Gastroesophageal sphincter (tissue), 4 donors: ENCODE measurements around the gene PPP1R37. TPM values are rescaled to one million over a fixed set of nuclear protein-coding genes. Genes with fewer than 3 reads are reported as not detected.

Source experiments
- ATAC-seq: fragments of 150-250 bp; one replicate; pipeline ENCODE4 v1.9.1; 2016; ENCODE audit warnings: mild to moderate bottlenecking, moderate library complexity
- H3K27ac ChIP-seq, 4 donors: fragments of 200-600 bp; sonication (generic) in 3 of 4; 1 replicate in 3 of 4; 2 replicates in 1 of 4; pipeline ENCODE4 v1.5.1; 2016 to 2019
- H3K27me3 ChIP-seq: fragments of 200-600 bp; sonication (generic); one replicate; pipeline ENCODE4 v1.5.1; 2019
- H3K36me3 ChIP-seq, 2 donors: fragments of 200-600 bp; sonication (generic); one replicate each; pipeline ENCODE4 v1.5.1; 2019; ENCODE audit warnings: control low read depth in 1 of 2
- H3K4me1 ChIP-seq, 3 donors: fragments of 200-600 bp; sonication (generic); 1 replicate in 2 of 3; 2 replicates in 1 of 3; pipeline ENCODE4 v1.5.1; 2016 to 2019; ENCODE audit warnings: control low read depth in 2 of 3
- H3K4me3 ChIP-seq, 2 donors: fragments of 200-600 bp; sonication (generic); one replicate each; pipeline ENCODE4 v1.5.1; 2019; ENCODE audit warnings: mild to moderate bottlenecking in 1 of 2, moderate library complexity in 1 of 2
- H3K9me3 ChIP-seq, 3 donors: fragments of 200-600 bp; sonication (generic); one replicate each; pipeline ENCODE4 v1.5.1; 2017 to 2019; ENCODE audit warnings: control low read depth in 2 of 3
- CTCF ChIP-seq, 4 experiments: fragments of 200-600 bp in 2 of 4; fragments of 450-650 bp in 2 of 4; sonication (generic) in 1 of 4; IDR thresholded peaks; one replicate each; pipeline ENCODE4 v1.5.1; 2017 to 2019; ENCODE audit warnings: antibody characterized with exemption in 4 of 4, mild to moderate bottlenecking in 2 of 4, moderate library complexity in 2 of 4
- EP300 ChIP-seq: sonication (generic); formaldehyde crosslinking; IDR thresholded peaks from one replicate; pipeline ENCODE4 v1.6.1; 2017; ENCODE audit warnings: antibody characterized with exemption, mild to moderate bottlenecking
- POLR2A ChIP-seq, 2 donors: fragments of 450-650 bp; IDR thresholded peaks; one replicate each; pipeline ENCODE4 v1.6.1; 2017; ENCODE audit warnings: antibody characterized with exemption in 2 of 2, mild to moderate bottlenecking in 2 of 2, moderate library complexity in 1 of 2
- POLR2AphosphoS5 ChIP-seq: sonication (generic); formaldehyde crosslinking; IDR thresholded peaks from one replicate; pipeline ENCODE4 v1.6.1; 2017; ENCODE audit warnings: antibody characterized with exemption
- WGBS, 2 donors: methylation state at CpG; one replicate each; pipeline ENCODE4 v1.1.5; 2018; ENCODE audit warnings: low coverage in 1 of 2; 5-methylcytosine and 5-hydroxymethylcytosine counted together
- total RNA-seq, 4 donors: library from RNA; depleted of rRNA; stranded (reverse); fragments of >200 nt; gene quantifications; one replicate each; pipeline ENCODE4 v1.1.0, GENCODE V29; 2016

The PPP1R37 gene
- total RNA-seq, 4 donors from 2014 or later, result 22.6 to 51.4 (median 24.6) TPM

GRCh38 chr19:45057444-45057843, 35.5 kb upstream of the PPP1R37 start:
- H3K4me1 ChIP-seq, result peaks cover 0 to 5% (median 0%) of the 10 kb centered on the region in 3 donors
- H3K9me3 ChIP-seq, result no peaks in the 10 kb centered on the region
- TF ChIP-seq CTCF (IDR thresholded peaks at IDR 0.05) (no peak), POLR2AphosphoS5 (no peak), POLR2A (IDR thresholded peaks at IDR 0.05) (no peak), EP300 (no peak)
- no peak overlapping the region for H3K27ac ChIP-seq
- H3K36me3 ChIP-seq, result peaks cover 0 to 100% of the 10 kb centered on the region in 2 donors
- H3K4me3 ChIP-seq, result no peak overlapping the region
- 85 to 100% methylated on average over 1 to 8 of the region's 9 CpGs for WGBS, 2 donors
- H3K27me3 ChIP-seq, result no peaks in the 10 kb centered on the region
- no peak for ATAC-seq

GRCh38 chr19:45058622-45059159, 34.3 kb upstream of the PPP1R37 start:
- no peak overlapping the region for H3K4me3 ChIP-seq
- TF ChIP-seq EP300 (no peak), POLR2AphosphoS5 (no peak), CTCF (IDR thresholded peaks at IDR 0.05) (no peak), POLR2A (IDR thresholded peaks at IDR 0.05) (no peak)
- H3K36me3 ChIP-seq, result peaks cover 0 to 99% of the 10 kb centered on the region in 2 donors
- peaks cover 0 to 5% (median 0%) of the 10 kb centered on the region in 3 donors for H3K4me1 ChIP-seq
- H3K27ac ChIP-seq, result no peak overlapping the region
- 71 to 74% methylated on average over 14 of the region's 14 CpGs for WGBS, 2 donors
- no peak for ATAC-seq
- H3K9me3 ChIP-seq, result no peaks in the 10 kb centered on the region
- H3K27me3 ChIP-seq, result no peaks in the 10 kb centered on the region

- peaks cover 0 to 99% of the 10 kb centered on the region in 2 donors for H3K36me3 ChIP-seq
- H3K9me3 ChIP-seq, result no peaks in the 10 kb centered on the region
- H3K27me3 ChIP-seq, result no peaks in the 10 kb centered on the region
- H3K4me3 ChIP-seq, result no peak overlapping the region
- ATAC-seq, result peak; percentile 48
- no peak overlapping the region for H3K27ac ChIP-seq
- H3K4me1 ChIP-seq, result peaks cover 0 to 5% (median 0%) of the 10 kb centered on the region in 3 donors
- TF ChIP-seq POLR2AphosphoS5 (no peak), CTCF (IDR thresholded peaks at IDR 0.05) (peak in 3 of 4 experiments; percentile 68 to 81 (median 73)), POLR2A (IDR thresholded peaks at IDR 0.05) (no peak)
- 55 to 85% methylated on average over 3 to 5 of the region's 16 CpGs for WGBS, 2 donors
These were observed 33.6 kb upstream of the PPP1R37 start for GRCh38 chr19:45059258-45059965.

- Histone ChIP-seq H3K27ac (no peak overlapping the region), H3K4me3 (no peak overlapping the region), H3K36me3 (peaks cover 0 to 99% of the 10 kb centered on the region in 2 donors), H3K4me1 (peaks cover 0 to 5% (median 0%) of the 10 kb centered on the region in 3 donors), H3K9me3 (no peaks in the 10 kb centered on the region), H3K27me3 (no peaks in the 10 kb centered on the region)
- ATAC-seq, result no peak
- no peak for TF ChIP-seq CTCF (IDR thresholded peaks at IDR 0.05)
- no peak for TF ChIP-seq POLR2AphosphoS5
- TF ChIP-seq EP300, result no peak
- TF ChIP-seq POLR2A (IDR thresholded peaks at IDR 0.05), result no peak
- no CpG with 5 or more reads among the region's 4 CpGs for WGBS, 2 donors
These were observed 31.0 kb upstream of the PPP1R37 start for GRCh38 chr19:45061965-45062364.
